GM12878 (cell line): ENCODE measurements around the gene RENBP. TPM values are rescaled to one million over a fixed set of nuclear protein-coding genes. Genes with fewer than 3 reads are reported as not detected.

Source experiments
- ATAC-seq: fragments of 200-7000 bp; cut with Tn5 transposase; 3 replicates; pipeline ENCODE4 v1.9.1; 2020; ENCODE audit warnings: mild to moderate bottlenecking, moderate library complexity
- BruUV-seq: library from RNA; stranded (reverse); fragments of 400-500 nt; replicated peaks from 2 replicates; lab custom pipeline; 2021; lab: Mats Ljungman, UMichigan
- CTCF ChIA-PET: fragments of 300-600 bp; sonication (Branson Sonifier 250); formaldehyde crosslinking; extraction: SDS; loops from one replicate; lab custom pipeline; 2021; ENCODE audit warnings: inconsistent platforms; lab: Yijun Ruan, JAX
- POLR2A ChIA-PET: fragments of 350-600 bp; formaldehyde crosslinking; extraction: SDS; loops from one replicate; lab custom pipeline; 2021; ENCODE audit warnings: inconsistent platforms; lab: Charles Lee
- RAD21 ChIA-PET: fragments of 300-600 bp; sonication (Branson Sonifier 250); formaldehyde crosslinking; loops from one replicate; lab custom pipeline; 2023; ENCODE audit warnings: antibody characterized with exemption; ENCODE audit not compliant: unreplicated experiment; lab: Charles Lee
- SMC1A ChIA-PET: fragments of 300-600 bp; sonication (Branson Sonifier 250); formaldehyde crosslinking; loops from one replicate; lab custom pipeline; 2023; ENCODE audit not compliant: unreplicated experiment, uncharacterized antibody; lab: Charles Lee
- DNase-seq: peaks from one replicate; pipeline ENCODE4 v3.0.0-alpha.2; 2011; ENCODE audit warnings: low read depth, low spot score
- FAIRE-seq: peaks from 3 replicates; lab custom pipeline; 2011; peaks lifted over from hg19 to GRCh38; lab: Jason Lieb, UNC
- H2AFZ ChIP-seq: 2 replicates; pipeline ENCODE4 v1.6.0; 2011; ENCODE audit warnings: low read depth, low read length, control low read depth; ENCODE audit not compliant: control insufficient read depth
- H3K27ac ChIP-seq: 2 replicates; pipeline ENCODE4 v1.5.1; 2011; ENCODE audit warnings: control low read depth; ENCODE audit not compliant: control insufficient read depth, insufficient read depth
- H3K27me3 ChIP-seq, 2 experiments: replicated peaks in 1 of 2; 2 replicates each; pipeline versions ENCODE4 v1.6.0 to v1.6.1; 2011; ENCODE audit warnings: low read length in 1 of 2; ENCODE audit not compliant: control insufficient read depth in 2 of 2, insufficient read depth in 2 of 2
- H3K36me3 ChIP-seq, 2 experiments: 2 replicates each; pipeline ENCODE4 v1.5.1; 2011; ENCODE audit warnings: low read length in 1 of 2; ENCODE audit not compliant: control insufficient read depth in 2 of 2, insufficient read depth in 2 of 2
- H3K4me1 ChIP-seq: 2 replicates; pipeline ENCODE4 v1.6.1; 2011; ENCODE audit warnings: mild to moderate bottlenecking, low read length, moderate library complexity, mixed read lengths; ENCODE audit not compliant: control insufficient read depth, insufficient read depth
- H3K4me2 ChIP-seq: 2 replicates; pipeline ENCODE4 v1.6.0; 2011; ENCODE audit warnings: control low read depth; ENCODE audit not compliant: control insufficient read depth, insufficient read depth
- H3K4me3 ChIP-seq: fragments of 200-600 bp; sonication (generic); 2 replicates; pipeline ENCODE4 v1.5.1; 2016
- H3K79me2 ChIP-seq: 2 replicates; pipeline ENCODE4 v1.6.0; 2011; ENCODE audit warnings: low read length; ENCODE audit not compliant: control insufficient read depth, insufficient read depth
- H3K9ac ChIP-seq: 2 replicates; pipeline ENCODE4 v1.8.0; 2011; ENCODE audit warnings: low read length, control low read depth, mixed read lengths; ENCODE audit not compliant: control insufficient read depth, insufficient read depth
- H3K9me3 ChIP-seq: replicated peaks from 3 replicates; pipeline ENCODE4 v1.5.1; 2011; ENCODE audit warnings: mild to moderate bottlenecking, low read length; ENCODE audit not compliant: control insufficient read depth, insufficient read depth
- H4K20me1 ChIP-seq: 2 replicates; pipeline ENCODE4 v1.6.0; 2011; ENCODE audit not compliant: control insufficient read depth, insufficient read depth
- ATF3 ChIP-seq: IDR thresholded peaks from 2 replicates; pipeline ENCODE4 v1.6.1; 2011; ENCODE audit warnings: low read depth, mild to moderate bottlenecking, low read length, moderate library complexity, borderline replicate concordance; ENCODE audit errors: extremely low read depth
- ATF7 ChIP-seq: fragments of 450-650 bp; IDR thresholded peaks from 2 replicates; pipeline ENCODE4 v1.6.1; 2016; ENCODE audit warnings: low read depth, mild to moderate bottlenecking
- BACH1 ChIP-seq: fragments of 450-650 bp; IDR thresholded peaks from 2 replicates; pipeline ENCODE4 v1.6.1; 2017; ENCODE audit warnings: mild to moderate bottlenecking, borderline replicate concordance
- CREB1 ChIP-seq: IDR thresholded peaks from 2 replicates; pipeline ENCODE4 v1.6.1; 2012; ENCODE audit warnings: low read depth, mild to moderate bottlenecking, inconsistent platforms
- CTCF ChIP-seq, 3 experiments: IDR thresholded peaks in 2 of 3; conservative IDR thresholded peaks in 1 of 3; 2 replicates each; pipeline ENCODE4 v1.5.1; 2011; ENCODE audit warnings: low read depth in 3 of 3, low read length in 3 of 3, mild to moderate bottlenecking in 3 of 3, control low read depth in 2 of 3, moderate library complexity in 2 of 3, inconsistent platforms in 1 of 3, mixed read lengths in 1 of 3; ENCODE audit not compliant: control insufficient read depth in 2 of 3, insufficient read depth in 1 of 3; ENCODE audit errors: extremely low read depth in 1 of 3
- EED ChIP-seq: sonication (generic); IDR thresholded peaks from 2 replicates; pipeline ENCODE4 v1.6.1; 2016; ENCODE audit warnings: antibody characterized with exemption, low read depth
- EGR1 ChIP-seq, 2 experiments: IDR thresholded peaks; 1 replicate in 1 of 2; 2 replicates in 1 of 2; pipeline ENCODE4 v1.6.1; 2011 to 2012; ENCODE audit warnings: low read depth in 2 of 2, low read length in 2 of 2, borderline replicate concordance in 1 of 2, mild to moderate bottlenecking in 1 of 2, moderate library complexity in 1 of 2
- FOXK2 ChIP-seq: fragments of 450-650 bp; IDR thresholded peaks from 2 replicates; pipeline ENCODE4 v1.6.1; 2017; ENCODE audit warnings: mild to moderate bottlenecking, moderate library complexity
- LARP7 ChIP-seq: fragments of 450-650 bp; IDR thresholded peaks from 2 replicates; pipeline ENCODE4 v1.6.1; 2017; ENCODE audit warnings: mild to moderate bottlenecking
- MEF2B ChIP-seq: fragments of 450-650 bp; IDR thresholded peaks from 2 replicates; pipeline ENCODE4 v1.6.1; 2018; ENCODE audit warnings: mild to moderate bottlenecking, moderate library complexity; ENCODE audit not compliant: partially characterized antibody, poor library complexity, severe bottlenecking
- MXI1 ChIP-seq: fragments of 150-350 bp; IDR thresholded peaks from 2 replicates; pipeline ENCODE4 v1.6.1; 2011; ENCODE audit warnings: low read depth, mild to moderate bottlenecking, inconsistent platforms, low read length, improper control_type of control experiment
- NKRF ChIP-seq: fragments of 450-650 bp; conservative IDR thresholded peaks from 2 replicates; pipeline ENCODE4 v1.6.1; 2017; ENCODE audit warnings: mild to moderate bottlenecking, moderate library complexity
- NR2C1 ChIP-seq: fragments of 450-650 bp; IDR thresholded peaks from 2 replicates; pipeline ENCODE4 v1.6.1; 2017; ENCODE audit warnings: antibody characterized with exemption, mild to moderate bottlenecking, moderate library complexity
- POLR2A ChIP-seq: IDR thresholded peaks from 2 replicates; pipeline ENCODE4 v1.6.1; 2011; ENCODE audit warnings: low read depth, mild to moderate bottlenecking, low read length
- SMARCA5 ChIP-seq: fragments of 450-650 bp; IDR thresholded peaks from 2 replicates; pipeline ENCODE4 v1.6.1; 2017; ENCODE audit warnings: mild to moderate bottlenecking
- SPI1 ChIP-seq: IDR thresholded peaks from 2 replicates; pipeline ENCODE4 v1.6.1; 2011; ENCODE audit warnings: low read depth, mild to moderate bottlenecking, low read length, moderate library complexity, borderline replicate concordance; ENCODE audit not compliant: insufficient read depth
- STAT1 ChIP-seq: fragments of 450-650 bp; conservative IDR thresholded peaks from 2 replicates; pipeline ENCODE4 v1.6.1; 2014; ENCODE audit warnings: antibody characterized with exemption, mild to moderate bottlenecking
- TCF7 ChIP-seq: IDR thresholded peaks from 2 replicates; pipeline ENCODE4 v1.6.1; 2014; ENCODE audit warnings: antibody characterized with exemption, borderline replicate concordance
- WGBS: methylation state at CpG from one replicate; pipeline ENCODE4 v1.1.6; 2016; ENCODE audit warnings: low lambda C conversion rate; ENCODE audit not compliant: insufficient replicate concordance, insufficient coverage; ENCODE audit errors: missing lambda C conversion rate; 5-methylcytosine and 5-hydroxymethylcytosine counted together
- in situ Hi-C: fragments of 300-500 bp; cut with MboI; formaldehyde crosslinking; loops from 9 replicates; pipeline ENCODE4 v1.14.3; 2018; ENCODE audit warnings: mixed read lengths
- intact Hi-C: fragments of 100-400 bp; cut with micrococcal nuclease; formaldehyde crosslinking; loops from one replicate; pipeline ENCODE4 v1.14.2; 2022; ENCODE audit not compliant: unreplicated experiment
- polyA plus RNA-seq, 11 experiments: library from polyadenylated mRNA; depleted of rRNA in 4 of 11; unstranded in 6 of 11; stranded (reverse) in 5 of 11; fragments of >200 nt; fragmentation: Nextera tagmentation in 4 of 11; fragmentation: Illumina TruSeq in 1 of 11; extraction: Ambion mirVana in 4 of 11; extraction: Trizol in 1 of 11; gene quantifications; 1 replicate in 1 of 11; 2 replicates in 10 of 11; pipeline versions ENCODE4 v1.2.1 to v1.2.3, GENCODE V29; 2011 to 2016; ENCODE audit warnings: inconsistent platforms in 2 of 11, missing spikeins in 2 of 11, low read depth in 1 of 11
- total RNA-seq, 4 experiments: library from RNA; depleted of rRNA in 3 of 4; stranded (reverse); fragments of >200 nt in 3 of 4; fragmentation: Illumina TruSeq in 1 of 4; extraction: Trizol in 1 of 4; gene quantifications; 2 replicates each; pipeline versions ENCODE4 v1.2.1 to v1.2.3, GENCODE V29; 2013 to 2021

Gene RENBP
- total and polyA plus RNA-seq, 10 of the 15 experiments (the other 5 are each of a cell fraction or from before 2014, with no cell fraction given): 0.36 to 4.9 (median 1.8) TPM; not detected in 3

- TF ChIP-seq NKRF: peak; percentile 76
- TF ChIP-seq NR2C1: peak; percentile 92
- peak; percentile 48; the same call in 1 of the 2 replicates for TF ChIP-seq MXI1
- TF ChIP-seq LARP7: peak; percentile 69; the same call in 1 of the 2 replicates
- 0 out of 2 replicates have a peak, but pooled peaks have one; percentile 15 for TF ChIP-seq SMARCA5
- TF ChIP-seq MEF2B: peak; percentile 20
- TF ChIP-seq ATF7: no peak
Measured at GRCh38 chrX:153970357-153971123, 26.1 kb upstream of the RENBP start (continued).

GRCh38 chrX:153969904-153970356, 25.5 kb upstream of the RENBP start:
- H3K4me3 ChIP-seq: peak overlapping the region; percentile 80
- no peak for ATAC-seq
- no peaks in the 10 kb centered on the region for H3K9me3 ChIP-seq
- in situ Hi-C loops (loop anchor here (10.0 kb wide), 1 partner anchor 1015 kb away; no protein-coding TSS in a partner anchor), intact Hi-C loops (loop anchor here (1.0 to 5.0 kb wide), 3 partner anchors 38 to 127 kb away; partner anchors contain the start of genes ARHGAP4 and MECP2)
- peak overlapping the region; percentile 81 for H3K4me2 ChIP-seq
- ChIA-PET SMC1A (interaction anchor here (1.3 to 4.7 kb wide), 5 partner anchors 11 to 47 kb away, joined by 4 to 21 read pairs (median 5); partner anchors contain the start of gene ARHGAP4), POLR2A (interaction anchor here (1.2 to 7.9 kb wide), 9 partner anchors 8 to 50 kb away, joined by 5 to 68 read pairs (median 11); partner anchors contain the start of genes ARHGAP4 and IRAK1), RAD21 (interaction anchor here (0.6 to 6.4 kb wide), 7 partner anchors 11 to 503 kb away, joined by 3 to 48 read pairs (median 8); partner anchors contain the start of gene ARHGAP4), CTCF (interaction anchor here (1.1 to 5.9 kb wide), 5 partner anchors 19 to 46 kb away, joined by 3 to 35 read pairs (median 9); no protein-coding TSS in a partner anchor)
- H2AFZ ChIP-seq: no peak overlapping the region
- no peaks in the 10 kb centered on the region; a peak in 2 of 4 replicates for H3K36me3 ChIP-seq
- H4K20me1 ChIP-seq: no peaks in the 10 kb centered on the region
- WGBS: 15% methylated on average over 20 of the region's 26 CpGs
- FAIRE-seq: no peak
- DNase-seq: no peak
- no peaks in the 10 kb centered on the region for H3K27me3 ChIP-seq
- H3K79me2 ChIP-seq: peaks cover 78% of the 10 kb centered on the region
- peaks cover 19% of the 10 kb centered on the region for H3K4me1 ChIP-seq
- H3K9ac ChIP-seq: peak overlapping the region; percentile 74
- no TSS peak for BruUV-seq
- H3K27ac ChIP-seq: peak overlapping the region; percentile 66
- no peak for TF ChIP-seq EED
- no peak for TF ChIP-seq POLR2A
- TF ChIP-seq FOXK2: no peak
- no peak for TF ChIP-seq TCF7
- TF ChIP-seq ATF3: no peak
- no peak for TF ChIP-seq NR2C1
- TF ChIP-seq BACH1: no peak
- no peak for TF ChIP-seq STAT1
- TF ChIP-seq SPI1: no peak
- TF ChIP-seq CTCF (IDR thresholded peaks at IDR 0.05 in 2 of 3, conservative IDR thresholded peaks at IDR 0.05 in 1 of 3; ENCODE audit: control insufficient read depth in 2 of 3, extremely low read depth in 1 of 3, insufficient read depth in 1 of 3, low read depth in 3 of 3, low read length in 3 of 3): no peak
- TF ChIP-seq EGR1 (IDR thresholded peaks at IDR 0.05; ENCODE audit: borderline replicate concordance in 1 of 2, low read depth in 2 of 2, low read length in 2 of 2): no peak
- TF ChIP-seq CREB1: no peak
